ENCODE data around the gene SRSF3.
A peak's percentile ranks its signal among the peaks of the same experiment; 100 is the strongest.
"Not testable (repeated sequence)": the region's sequence is repeated elsewhere in the genome, so short reads cannot be mapped to it uniquely, and the experiment has no call there.

The SRSF3 gene

DNA sequence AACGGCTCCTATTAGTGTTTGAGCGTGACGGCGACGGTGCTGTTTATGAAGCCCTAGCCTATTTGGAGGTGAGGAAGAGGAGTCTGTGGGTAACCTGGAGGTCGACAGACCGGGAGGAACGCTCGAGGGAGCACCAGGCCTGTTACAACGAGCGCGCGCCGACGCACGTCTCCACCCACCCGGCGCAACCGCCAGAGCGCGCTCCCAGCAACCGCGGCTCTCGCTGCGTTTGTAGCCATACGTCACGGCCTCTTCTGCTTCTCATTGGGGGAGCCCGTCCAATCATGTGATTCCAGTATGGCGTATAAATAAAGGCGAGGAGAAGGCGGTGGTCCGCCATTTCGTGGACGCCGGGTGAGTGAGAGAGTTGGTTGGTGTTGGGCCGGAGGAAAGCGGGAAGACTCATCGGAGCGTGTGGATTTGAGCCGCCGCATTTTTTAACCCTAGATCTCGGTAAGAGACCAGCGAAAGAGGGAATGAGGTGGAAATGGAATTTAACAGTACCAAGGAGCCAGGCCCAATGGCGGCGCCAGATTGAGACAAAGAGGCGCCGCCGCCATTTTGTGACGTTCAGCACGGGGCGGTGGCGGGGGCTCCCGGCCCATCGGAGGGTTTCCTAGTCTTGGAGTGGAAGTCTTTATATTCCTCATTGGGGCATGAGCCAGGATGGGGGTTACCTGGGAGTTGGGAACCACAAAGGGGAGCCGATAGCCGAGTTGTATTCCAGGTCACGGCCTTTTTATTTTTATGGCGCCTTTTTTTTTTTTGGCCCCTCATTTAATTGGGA lies at the start of gene SRSF3:
SRSF3 (plus strand) TSS at position 334 of the 787 bp plus-strand sequence. CDS start 2,401 bp downstream, outside the sequence.
- DNase-seq = peak; percentile 97

DNA sequence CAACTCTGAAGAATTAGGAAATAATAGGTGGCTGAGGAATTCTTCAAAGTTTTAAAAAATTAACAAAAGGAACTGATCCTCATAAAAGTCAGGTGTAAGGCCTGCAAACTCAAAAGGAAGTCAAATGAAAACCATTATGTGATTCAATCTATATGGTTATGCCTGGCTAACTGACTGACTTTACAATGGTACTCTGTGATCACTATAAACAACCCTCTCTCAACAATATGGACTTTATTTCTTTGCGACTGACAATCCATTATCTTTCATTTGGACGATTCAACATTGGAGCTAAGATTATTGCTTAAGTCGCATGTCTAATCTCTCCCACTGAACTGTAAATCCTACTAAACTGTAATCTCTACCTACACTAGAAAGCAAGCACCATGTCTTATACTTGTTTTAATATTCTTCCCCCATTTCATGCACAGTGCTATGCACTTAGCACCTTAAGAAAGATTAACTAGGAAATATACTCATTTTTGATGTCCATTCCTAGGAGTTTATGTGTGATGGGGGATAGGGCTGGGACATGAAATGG lies 48.3 kb upstream of the SRSF3 start:
- no peak for DNase-seq

GRCh38 chr6:36546308-36546919 lies 47.7 kb upstream of the SRSF3 start:
- DNase-seq = peak; percentile 46

GRCh38 chr6:36546920-36547645 lies 47.1 kb upstream of the SRSF3 start, which contains the start of gene STK38:
TSS of gene STK38 (minus strand) at chr6:36547479. CDS start at chr6:36540202, 7,277 bp downstream.
- DNase-seq = peak; percentile 90

DNA sequence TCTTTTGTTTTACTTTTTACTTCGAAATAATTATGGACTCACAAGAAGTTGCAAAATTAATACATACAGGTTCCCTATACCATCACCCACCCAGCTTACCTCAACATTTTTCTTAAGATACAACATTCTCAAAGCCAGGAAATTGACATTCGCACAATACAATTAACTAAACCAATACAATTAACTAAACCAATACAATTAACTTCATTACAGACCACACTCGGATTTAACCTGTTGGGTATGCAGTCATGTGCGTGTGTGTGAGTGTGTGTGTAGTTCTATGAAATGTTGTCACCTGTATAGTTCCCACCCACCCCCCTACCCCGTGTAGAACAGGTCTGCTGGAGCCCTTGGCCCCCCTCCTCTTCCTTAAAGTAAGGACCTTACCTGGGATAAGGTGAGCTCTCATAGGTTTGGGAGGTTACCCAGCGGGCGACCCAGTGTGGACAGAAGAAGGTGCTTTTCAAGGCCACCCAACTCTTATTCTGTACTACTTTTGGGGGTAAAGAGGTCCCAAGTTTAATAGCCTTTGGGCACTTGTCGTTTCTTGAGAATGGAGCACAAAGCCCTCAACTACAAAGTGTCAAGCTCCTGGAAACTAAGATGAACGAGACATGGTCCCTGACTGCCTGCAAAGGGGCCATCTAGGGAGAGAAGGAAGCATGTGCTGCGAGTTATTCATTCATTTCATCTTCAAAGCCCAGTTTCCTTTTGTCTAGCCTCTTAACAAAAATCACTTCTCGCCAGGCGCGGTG lies 46.3 kb upstream of the SRSF3 start:
- DNase-seq = no peak

GRCh38 chr6:36548401-36548743 lies 45.8 kb upstream of the SRSF3 start:
- no peak for DNase-seq

- DNase-seq = no peak
Measured at GRCh38 chr6:36550473-36551000, 43.6 kb upstream of the SRSF3 start.

GRCh38 chr6:36555750-36556252 lies 38.4 kb upstream of the SRSF3 start:
- DNase-seq = no peak

GRCh38 chr6:36556281-36556680 lies 37.9 kb upstream of the SRSF3 start:
- DNase-seq = no peak

GRCh38 chr6:36559011-36559793 lies 35.0 kb upstream of the SRSF3 start:
- DNase-seq = no peak

DNA sequence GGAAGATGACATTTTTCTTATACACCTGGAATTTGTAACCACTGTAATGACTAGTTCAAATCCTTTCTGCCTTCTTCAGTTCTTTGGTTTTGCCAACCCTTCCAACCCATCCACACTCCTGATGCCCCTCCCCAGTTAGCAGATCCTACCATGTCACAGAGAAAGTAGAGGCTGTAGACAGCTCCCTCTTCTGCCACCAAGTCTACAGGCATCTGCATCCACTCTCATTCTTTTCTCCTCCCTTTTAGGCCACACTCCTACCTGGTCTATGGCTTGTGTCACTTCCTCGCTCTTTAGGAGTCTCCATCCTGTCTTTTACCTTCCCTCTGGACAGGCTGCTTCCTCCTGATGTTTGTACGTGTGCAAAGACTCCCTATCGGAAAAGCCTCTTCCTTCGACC lies 33.3 kb upstream of the SRSF3 start:
- DNase-seq = no peak

- no peak for DNase-seq
Measured at GRCh38 chr6:36563237-36563927, 30.8 kb upstream of the SRSF3 start.

- DNase-seq = no peak
Measured at GRCh38 chr6:36563928-36564284, 30.3 kb upstream of the SRSF3 start.

GRCh38 chr6:36566418-36566905 lies 27.7 kb upstream of the SRSF3 start:
- no peak for DNase-seq

- DNase-seq = no peak
Measured at GRCh38 chr6:36570264-36570663, 23.9 kb upstream of the SRSF3 start.

GRCh38 chr6:36571122-36572043 lies 22.8 kb upstream of the SRSF3 start:
- no peak for DNase-seq

DNA sequence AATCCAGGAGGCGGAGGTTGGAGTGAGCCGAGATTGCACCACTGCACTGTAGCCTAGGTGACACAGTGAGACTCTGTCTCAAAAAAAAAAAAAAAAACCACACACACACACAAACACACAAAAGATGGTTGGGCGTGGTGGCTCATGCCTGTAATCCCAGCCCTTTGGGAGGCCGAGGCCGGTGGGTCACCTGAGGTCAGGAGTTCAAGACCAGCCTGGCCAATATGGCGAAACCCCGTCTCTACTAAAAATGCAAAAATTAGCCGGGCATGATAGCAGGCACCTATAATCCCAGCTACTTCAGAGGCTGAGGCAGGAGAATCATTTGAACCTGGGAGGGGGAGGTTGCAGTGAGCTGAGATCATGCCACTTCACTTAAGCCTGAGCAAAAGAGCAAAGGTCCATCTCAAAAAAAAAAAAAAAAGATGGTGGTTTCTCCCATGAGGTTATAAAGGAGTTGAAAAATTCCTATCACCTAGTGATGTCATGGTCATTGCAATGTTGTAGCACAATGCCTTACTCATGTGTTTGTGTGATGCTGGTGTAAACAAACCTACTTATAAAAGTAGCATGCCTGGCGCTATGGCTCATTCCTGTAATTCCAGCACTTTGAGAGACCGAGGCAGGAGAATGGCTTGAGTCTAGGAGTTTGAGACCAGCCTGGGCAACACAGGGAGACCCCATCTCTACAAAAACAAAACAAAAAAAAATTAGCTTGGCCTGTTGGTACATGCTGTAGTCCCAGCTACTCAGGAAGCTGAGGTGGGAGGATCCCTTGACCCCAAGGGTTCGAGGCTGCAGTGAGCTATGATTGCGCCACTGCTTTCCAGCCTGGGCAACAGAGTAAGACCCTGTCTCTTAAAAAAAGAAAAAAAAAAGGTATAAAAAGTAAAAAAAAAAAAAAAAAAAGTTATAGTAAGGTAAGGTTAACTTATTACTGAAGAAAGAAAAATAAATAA lies 21.5 kb upstream of the SRSF3 start:
- not testable (repeated sequence) for DNase-seq

DNA sequence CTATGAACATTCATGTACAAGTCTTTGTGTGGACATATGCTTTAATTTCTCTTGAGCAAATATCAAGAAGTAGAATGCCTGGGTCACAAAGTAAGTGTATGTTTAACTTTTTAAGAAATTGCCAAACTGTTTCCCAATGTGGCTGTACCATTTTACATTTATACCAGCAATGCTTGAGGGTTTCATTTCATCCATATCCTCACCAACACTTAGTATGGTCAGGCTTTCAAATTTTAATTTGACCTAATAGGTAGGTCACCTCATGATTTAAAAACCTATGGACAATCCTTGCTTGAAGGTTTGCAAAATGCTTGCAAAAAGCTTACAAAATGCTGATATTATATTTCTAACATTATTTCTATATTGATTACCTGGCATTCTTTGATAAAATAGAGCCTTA lies 19.5 kb upstream of the SRSF3 start:
- DNase-seq = no peak

Data from hematopoietic multipotent progenitor cell treated with erythropoietin and hydrocortisone succinate and interleukin-3 and kit ligand, for 8 days (in vitro differentiated cells).